ENCODE measurements around the gene EDDM13.
"Not testable (repeated sequence)": the region's sequence is repeated elsewhere in the genome, so short reads cannot be mapped to it uniquely, and the experiment has no call there.

EDDM13 gene

DNA sequence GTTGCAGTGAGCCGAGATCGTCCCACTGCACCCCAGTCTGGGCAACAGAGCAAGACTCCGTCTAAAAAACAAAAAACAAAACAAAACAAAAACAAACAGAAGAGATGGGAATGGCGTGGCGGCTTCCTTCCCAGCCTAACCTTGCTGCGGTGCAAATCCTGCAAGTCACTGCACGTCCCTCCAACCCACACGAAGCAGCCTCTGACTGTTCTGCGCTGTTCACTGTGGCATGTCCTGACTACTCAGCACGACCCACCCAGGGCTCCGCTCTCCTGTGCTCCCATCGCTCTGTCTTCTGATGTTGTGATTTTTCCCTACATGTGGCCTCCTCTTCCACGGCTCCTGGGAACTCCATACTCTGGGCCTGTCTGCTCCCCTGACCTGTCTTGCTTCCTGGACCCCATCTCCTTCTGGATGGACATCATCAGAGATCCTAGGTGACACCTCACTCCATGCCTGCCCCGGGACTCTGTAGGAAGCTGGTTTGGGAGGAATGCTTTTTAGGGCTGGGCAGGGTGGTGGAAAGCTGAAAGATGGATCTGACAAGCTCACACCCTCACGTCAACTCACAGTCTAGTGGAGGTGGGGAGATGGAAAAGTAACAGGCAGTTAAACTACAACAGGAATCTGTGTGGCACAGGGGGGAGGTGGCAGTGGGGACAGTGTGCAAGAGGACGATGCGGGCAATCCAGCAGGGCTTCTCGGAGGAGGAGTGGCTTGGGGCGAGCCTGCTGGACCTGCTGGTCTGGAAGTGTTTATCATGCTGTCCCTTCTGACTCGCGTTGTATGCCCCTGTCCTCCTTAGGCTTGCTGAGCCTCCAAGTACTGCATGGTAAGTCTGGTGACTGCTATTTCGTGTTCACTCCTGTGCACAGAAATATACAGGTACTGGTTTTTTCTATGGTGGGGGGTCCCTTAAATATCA, 23.2 kb downstream of the EDDM13 start:
- DNase-seq (ENCODE audit: low spot score): no peak

DNA sequence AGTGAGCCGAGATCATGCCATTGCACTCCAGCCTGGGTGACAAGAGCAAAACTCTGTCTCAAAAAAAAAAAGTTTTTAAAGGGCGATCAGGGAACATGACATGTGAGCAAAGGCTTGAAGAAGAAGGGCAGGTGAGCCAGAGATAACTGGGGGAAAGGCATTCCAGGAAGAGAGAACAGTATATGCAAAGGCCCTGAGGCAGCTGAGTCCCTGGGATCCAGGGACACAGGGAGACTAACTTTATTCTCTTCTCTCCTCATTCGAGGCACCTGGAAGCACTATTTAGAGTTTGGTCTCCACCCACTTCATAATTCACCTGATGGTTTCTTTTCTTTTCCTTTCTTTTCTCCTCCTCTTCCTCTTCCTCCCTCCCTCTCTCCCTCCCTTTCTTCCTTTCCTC, 24.5 kb downstream of the EDDM13 start:
- DNase-seq (ENCODE audit: low spot score): no peak

DNA sequence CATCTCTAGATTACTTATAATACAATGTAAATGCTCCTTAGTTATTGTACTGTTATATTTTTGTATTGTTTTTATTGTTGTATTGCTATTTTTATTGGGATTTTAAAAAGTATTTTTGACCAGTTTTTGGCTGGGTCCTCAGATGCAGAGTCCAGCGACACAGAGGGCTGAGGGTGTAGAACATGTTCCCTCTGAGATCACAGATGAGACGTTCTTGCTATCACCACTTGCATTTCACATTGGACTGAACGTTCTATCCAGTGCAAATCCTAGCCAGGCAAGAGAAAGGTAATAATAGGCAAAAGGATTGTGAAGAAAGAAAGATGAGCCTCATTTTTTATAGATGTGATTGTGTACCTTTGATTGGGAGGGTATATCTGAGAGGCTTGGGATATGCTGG, 27.1 kb downstream of the EDDM13 start:
- no peak for DNase-seq (ENCODE audit: low spot score)

DNA sequence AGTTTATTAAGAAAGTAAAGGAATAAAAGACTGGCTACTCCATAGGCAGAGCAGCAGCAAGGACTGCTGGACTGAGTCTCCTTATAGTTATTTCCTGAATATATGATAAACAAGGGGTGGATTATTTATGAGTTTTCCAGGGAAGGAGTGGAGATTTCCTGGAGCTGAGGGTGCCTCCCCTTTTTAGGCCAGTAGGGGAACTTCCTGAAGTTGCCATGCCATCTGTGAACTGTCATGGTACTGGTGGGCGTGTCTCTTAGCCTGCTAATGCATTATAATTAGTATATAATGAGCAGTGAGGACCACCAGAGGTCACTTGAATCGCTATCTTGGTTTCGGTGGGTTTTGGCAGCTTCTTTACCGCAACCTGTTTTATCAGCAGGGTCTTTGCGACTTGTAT, 28.6 kb downstream of the EDDM13 start:
- DNase-seq (ENCODE audit: low spot score): peak; percentile 47

DNA sequence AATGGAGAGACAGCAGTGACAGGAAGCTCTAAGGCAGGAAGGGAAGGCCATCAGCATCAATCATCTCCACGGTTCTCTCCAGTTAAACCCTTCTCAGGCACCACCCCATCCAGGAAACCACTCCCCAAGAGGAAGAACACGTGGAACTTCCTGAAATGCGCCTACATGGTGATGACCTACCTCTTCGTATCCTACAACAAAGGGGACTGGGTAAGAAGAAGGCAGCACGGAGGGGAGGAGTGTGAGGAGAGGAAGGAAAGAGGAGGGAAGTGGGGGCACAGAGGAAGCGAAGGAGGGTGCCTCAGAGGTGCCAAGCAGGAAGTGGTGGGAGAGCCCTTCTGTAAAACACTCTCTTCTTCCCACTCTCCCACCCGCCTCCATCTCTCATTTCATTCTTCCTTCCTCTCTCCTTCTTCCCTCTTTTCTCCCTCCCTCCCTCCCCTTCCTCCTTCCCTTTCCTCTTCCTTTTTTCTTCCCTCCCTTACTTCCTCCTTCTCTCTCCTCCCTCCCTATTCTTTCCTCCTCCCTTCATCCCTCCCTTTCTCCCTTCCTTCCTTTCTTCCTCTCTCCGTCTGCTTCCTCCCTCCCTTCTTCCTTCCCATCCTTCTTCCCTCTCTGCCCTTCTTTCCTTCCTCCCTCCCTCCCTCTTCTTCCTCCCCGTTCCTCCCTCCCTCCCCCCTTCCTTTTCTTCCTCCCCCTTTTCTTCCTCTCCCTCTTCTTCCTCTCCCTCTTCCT, 29.5 kb downstream of the EDDM13 start:
- no peak for DNase-seq (ENCODE audit: low spot score)

DNA sequence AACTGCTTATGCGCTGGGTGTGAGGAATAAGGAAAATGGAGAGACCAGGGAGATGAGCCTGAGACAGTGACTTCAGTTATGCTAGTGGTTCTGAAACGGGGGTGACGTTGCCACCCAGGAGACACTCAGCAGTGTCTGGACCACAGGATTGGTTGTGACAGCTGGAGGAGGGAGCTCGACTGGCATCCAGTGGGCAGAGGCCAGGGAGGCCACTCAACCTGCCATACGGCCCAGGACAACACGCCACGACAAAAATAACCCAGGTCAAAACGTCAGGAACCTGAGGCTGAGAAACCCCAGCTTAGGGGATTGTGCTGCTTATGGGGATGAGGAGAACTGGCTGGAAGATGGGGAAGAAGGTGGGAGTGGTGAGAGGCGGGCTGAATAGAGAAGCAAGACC, 31.7 kb downstream of the EDDM13 start:
- no peak for DNase-seq (ENCODE audit: low spot score)

DNA sequence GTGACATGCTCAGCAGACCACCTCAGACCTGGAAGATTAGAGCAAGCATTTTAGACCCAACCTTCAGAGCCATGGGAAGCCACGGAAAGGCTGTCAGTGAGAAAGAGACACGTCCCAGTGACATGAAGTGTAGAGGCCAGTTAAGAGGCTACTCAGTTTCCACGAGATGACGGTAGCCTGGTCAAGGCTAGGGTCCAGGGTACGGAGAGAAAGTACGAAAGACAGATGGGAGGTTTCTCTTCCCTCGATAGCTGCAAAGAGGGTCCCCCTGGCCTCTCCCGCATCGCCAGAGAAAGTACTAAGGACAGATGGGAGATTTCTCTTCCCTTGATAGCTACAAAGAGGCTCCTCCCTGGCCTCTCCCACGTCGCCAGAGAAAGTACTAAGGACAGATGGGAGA, 33.5 kb downstream of the EDDM13 start:
- DNase-seq (ENCODE audit: low spot score): no peak

DNA sequence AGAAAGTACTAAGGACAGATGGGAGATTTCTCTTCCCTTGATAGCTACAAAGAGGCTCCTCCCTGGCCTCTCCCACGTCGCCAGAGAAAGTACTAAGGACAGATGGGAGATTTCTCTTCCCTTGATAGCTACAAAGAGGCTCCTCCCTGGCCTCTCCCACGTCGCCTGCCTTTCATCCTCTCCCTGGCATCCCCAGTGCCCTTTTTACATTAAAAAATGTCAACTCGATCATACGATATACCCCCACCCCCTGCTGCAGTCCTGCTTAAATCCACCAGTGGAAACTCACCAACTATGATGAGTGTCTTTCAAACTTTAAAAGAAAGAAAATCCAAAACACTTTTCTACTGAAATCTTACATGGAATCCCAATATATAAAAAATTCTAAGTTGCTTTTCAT, 34.5 kb downstream of the EDDM13 start:
- not testable (repeated sequence) for DNase-seq (ENCODE audit: low spot score)

DNA sequence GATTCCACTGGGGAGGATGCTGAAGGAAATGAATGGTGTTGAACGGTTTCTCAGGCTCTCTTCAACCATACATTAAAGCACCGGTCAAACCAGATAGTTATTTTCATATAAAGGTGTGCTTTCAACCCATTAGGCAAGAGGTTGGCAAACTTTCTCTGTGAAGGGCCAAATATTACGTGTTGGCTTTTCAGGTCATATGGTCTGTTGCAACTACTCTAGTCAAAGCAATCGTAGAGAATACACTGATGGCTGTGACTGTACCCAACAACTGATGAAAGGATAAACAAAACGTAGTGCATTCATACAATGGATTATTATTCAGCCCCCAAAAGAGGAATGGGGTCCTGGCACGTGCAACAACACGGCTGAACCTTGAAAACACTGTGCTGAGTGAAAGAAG, 36.2 kb downstream of the EDDM13 start:
- DNase-seq (ENCODE audit: low spot score): no peak

DNA sequence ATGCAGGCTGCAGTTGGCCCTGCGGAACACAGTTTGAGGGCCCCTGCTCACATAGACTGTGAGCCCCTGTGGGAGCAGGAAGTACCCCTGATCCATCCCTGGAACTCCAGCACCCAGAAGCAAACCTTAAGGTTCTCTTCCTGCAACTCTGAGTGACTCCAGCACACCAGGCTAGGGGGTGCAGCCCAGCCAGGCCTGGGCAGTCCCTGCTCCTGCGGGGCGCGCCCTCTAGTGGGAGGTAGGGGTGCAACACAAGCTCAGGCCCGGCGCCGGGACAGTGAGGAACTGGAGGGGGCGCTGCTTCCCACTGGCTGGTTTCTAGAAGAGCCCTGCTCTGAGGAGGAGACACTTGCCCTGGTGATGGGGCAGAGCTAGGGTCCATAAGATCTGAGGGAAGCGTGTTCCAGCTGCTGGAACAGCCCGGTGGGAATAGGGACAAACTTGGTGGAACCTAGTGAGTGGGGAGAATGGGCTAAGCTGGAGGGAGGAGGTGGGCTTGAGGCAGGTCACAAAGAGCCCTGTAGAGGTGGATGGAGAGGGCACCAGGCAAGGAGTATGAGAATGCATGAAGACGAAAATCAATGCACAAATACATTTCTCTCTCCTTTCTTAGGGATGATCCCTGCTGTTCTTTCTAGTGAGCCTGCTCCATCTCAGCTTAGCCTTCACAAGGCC, 37.1 kb downstream of the EDDM13 start:
- peak; percentile 83 for DNase-seq (ENCODE audit: low spot score)

DNA sequence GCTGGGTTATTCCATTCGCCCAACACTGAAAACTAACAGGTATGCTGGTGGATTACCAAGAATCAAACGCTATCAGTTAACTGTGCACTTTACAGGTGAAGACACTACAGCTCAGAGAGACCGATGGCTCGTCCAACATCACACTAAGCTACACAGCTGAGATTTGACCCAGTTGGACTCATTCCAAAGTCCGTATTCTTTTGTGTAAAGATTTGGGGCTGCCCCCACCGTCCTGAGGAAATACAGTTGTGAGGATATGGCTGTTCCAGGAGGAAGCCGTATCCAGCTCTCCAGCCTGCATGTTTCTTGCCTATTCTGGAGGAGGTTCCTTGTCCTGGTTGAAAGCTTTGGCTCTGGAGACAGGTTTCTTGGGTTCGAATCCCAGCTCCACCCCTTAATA, 37.9 kb downstream of the EDDM13 start:
- no peak for DNase-seq (ENCODE audit: low spot score)

DNA sequence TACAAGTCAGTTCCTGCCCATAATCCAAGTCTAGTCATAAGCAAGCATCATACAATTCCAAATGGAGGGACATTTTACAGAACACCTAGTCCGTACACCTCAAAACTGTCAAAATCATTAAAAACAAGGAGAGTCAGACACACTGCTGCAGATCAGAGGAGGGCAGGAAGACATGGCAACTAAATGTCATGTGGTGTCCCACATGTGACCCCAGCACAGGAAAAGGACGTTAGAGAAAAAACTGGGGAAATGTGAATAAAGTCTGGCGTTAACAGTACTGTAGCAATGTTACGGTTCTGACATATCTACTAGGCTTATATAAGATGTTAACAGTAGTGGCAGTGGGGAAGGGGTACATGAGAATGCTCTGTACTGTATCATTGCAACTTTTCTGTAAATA, 39.8 kb downstream of the EDDM13 start:
- DNase-seq (ENCODE audit: low spot score): no peak

DNA sequence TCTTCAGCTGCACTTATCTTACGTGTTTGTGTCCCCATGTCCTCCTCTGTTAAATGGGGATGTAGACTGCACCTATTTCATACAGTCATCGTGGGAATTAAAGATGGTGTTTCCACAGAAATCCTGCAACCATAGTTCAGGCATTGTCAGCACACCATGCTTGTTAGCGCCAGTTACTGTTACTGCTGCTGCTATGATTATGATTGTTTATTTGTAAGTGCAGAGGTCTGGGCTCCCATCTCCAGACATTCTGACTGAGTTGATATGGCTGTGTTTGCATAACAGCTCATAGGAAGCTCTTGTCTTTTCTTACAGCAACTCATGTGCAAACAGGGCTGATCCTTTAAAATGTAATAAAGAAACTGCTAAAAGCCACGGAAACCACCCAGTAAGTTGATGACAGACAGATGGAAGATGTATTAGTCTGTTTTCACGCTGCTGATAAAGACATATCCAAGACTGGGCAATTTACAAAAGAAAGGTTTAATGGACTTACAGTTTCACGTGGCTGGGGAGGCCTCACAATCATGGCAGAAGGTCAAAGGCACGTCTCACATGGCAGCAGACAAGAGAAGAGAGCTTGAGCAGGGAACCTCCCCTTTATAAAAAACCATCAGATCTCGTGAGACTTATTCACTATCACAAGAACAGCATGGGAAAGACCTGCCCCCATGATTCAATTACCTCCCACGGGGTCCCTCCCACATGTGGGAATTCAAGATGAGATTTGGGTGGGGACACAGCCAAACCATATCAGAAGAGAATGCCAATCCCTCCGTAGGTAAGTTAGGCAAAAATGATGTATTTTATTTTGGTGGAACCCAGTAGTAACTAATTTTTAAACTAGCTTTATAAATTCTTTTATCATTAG, 40.5 kb downstream of the EDDM13 start:
- DNase-seq (ENCODE audit: low spot score): no peak

DNA sequence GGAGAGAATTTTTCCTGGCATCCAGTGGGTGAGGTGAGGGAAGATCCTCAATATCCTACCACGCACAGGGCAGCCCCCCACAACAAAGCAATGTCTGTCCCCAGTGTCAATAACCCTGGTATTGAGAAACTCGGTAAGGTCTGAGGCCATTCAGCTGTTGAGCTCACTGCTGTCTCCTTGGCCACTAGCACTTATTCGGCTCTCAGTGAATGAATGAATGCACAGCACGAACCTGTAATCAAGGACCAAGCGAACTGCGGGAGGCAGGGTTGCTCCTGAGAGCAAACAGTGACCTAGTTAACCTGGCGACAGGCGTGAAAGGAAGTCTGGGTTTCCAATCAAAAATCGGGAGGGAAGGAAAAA, 41.5 kb downstream of the EDDM13 start:
- DNase-seq (ENCODE audit: low spot score): no peak

DNA sequence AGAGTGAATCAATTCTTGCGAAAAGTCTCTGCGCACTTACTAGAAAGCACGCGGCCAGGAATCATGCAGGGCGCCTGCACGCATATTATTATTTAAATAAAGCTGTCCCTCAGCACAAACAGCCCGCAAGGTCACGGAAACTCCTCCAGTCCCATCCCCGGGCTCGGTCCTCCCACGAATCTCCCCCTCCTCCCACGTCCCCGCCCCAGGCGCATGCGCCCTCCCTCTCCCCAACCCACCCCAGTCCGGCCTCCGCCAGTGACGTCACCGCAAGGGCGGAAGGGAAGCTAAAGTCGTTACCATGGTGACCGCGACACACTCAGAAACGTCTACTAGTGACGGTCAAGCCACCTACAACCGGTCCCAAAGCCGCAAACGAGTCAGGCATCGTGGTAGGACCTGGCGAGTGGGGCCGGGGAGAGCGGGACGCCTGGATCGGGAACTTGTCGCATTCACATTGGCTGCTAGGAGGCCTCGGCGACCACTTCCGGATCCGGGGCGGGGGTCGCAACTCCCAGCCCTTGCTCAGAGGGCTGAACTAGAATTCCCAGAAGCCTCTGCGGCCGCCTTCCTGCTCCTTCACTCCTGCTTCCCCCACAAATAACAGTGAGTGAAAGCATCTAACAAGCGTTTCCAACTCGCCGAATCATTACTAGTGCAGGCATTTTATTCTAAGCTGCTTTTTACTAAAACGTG, 42.0 kb downstream of the EDDM13 start, which contains the start of gene ZSCAN5A:
Gene ZSCAN5A, minus strand, starts transcription at position 459 of the 696 bp plus-strand sequence. CDS start 89,793 bp downstream, outside the sequence.
- DNase-seq (ENCODE audit: low spot score): peak; percentile 97

DNA sequence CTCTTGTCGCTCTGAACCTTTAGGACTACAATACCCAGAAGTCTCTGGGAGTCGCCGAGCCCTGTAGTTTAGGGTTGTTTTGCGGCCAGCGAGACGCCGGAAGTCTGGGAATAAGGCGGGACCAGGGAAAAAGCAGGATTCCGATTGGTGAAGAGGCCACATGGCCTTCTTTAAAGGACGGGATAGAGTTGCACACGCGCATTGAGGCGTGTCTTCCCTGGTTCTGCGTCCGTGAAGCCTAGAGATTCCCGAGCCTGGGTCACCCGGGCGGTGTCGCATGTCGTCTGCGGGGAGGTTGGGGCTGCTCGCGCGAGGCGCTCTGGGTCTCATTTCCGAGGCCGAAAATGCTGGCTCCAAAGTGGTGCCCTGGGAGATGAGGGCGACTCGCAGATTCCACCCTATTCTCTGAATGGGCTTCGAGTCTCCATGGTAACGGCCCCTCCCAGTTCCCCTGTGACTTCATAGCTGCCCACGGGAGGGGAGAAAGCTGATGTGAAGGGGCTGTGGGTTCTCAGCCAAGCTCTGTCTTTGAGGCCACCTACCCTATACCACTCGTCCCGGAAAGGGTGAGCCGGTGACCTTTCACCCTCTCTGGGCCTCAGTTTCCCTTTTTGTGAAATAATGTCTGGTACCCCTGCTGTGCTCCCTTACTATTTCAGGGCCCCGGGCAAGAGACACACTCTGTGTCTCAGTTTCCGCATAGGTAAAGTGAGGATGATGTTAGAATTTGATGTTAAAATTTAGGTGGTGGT, 42.7 kb downstream of the EDDM13 start:
- DNase-seq (ENCODE audit: low spot score): peak; percentile 96

DNA sequence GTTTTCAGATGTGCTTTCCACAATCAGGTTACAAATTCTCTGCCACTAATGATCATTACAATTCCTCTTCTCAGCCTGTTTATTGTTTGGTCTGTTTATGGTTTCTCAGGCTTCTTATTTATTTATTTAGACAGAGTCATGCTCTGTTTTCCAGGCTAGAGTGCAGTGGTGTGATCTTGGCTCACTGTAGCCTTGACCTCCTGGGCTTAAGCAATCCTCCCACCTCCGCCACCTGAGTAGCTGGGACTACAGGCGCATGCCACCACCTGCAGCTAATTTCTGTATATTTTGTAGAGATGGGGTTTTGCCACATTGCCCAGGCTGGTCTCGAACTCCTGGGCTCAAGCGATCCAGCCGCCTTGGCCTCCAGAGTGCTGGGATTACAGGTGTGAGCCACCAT, 44.2 kb downstream of the EDDM13 start:
- DNase-seq (ENCODE audit: low spot score): no peak

DNA sequence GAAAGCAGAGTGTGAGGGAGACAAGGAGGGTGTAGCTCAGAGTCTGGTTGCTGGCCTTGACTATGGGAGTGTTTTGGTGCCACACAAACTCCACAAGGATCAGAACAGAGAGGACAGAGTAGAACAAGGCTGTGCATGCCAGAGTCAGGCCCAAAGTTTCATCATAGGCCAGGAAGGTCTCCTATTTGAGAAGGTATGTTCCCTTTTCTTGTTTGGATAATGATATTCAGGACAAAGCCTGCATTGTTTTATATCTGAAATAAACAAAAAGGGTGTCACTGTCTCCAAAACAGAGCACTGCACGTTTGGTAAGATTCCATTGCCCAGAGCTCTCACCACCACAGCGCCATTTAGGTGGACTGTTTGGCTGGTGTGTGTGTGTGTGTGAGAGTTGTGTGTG, 45.2 kb downstream of the EDDM13 start:
- DNase-seq (ENCODE audit: low spot score): no peak

DNA sequence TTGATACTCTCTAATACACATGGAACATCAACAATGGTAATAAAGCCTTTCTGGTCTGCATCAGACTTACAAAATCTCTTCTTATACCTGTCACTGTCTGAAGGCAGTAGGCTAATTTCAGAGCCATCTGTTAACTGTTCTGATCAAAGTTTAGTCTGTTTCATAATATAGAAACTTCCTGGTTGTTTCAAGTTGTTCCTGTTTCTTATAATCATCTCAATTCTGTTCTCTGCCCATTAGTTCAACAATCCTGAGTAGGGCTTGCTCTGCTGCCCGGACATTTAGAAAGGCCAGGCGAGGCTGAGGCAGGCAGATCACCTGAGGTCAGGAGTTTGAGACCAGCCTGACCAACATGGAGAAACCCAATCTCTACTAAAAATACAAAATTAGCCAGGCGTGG, 47.4 kb downstream of the EDDM13 start:
- no peak for DNase-seq (ENCODE audit: low spot score)

DNA sequence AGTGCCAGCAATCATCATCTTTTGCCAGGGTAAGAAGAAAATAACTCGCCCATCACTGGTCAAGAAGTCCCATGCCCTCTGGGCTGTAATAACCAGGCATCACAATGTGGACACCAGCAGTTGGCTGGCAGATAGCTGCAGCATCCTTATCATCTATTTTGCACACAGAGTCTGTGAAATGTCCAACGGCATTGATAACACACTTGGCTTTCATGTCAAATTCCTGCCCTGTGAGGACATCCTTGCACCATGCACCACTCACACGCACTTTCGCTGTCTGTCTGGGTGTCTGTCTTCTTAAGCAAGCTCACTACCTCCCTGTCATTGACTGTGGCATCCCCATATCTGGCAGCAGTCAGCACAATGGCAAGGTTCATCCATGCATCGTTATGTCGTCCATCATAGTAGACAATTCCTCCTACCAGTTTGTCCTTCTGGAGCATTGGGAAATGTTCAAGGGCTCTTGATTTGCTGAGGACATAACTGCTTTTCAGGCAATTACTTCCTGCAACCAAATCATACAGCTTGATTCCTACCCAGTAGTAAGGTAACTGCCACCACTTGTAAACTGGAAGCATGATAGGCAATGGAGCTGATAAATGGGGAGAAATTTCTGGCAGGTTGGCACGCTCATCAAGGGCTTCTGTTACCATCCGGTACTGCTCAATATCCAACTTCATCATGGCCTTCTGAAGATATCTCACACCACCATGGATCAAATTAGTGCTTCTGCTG, 48.9 kb downstream of the EDDM13 start:
- DNase-seq (ENCODE audit: low spot score): no peak
